H9 (cell line): ENCODE data around the gene KANK2. TPM values are rescaled to one million over a fixed set of nuclear protein-coding genes. Genes with fewer than 3 reads are reported as not detected.
A peak's percentile ranks its signal among the peaks of the same experiment; 100 is the strongest.

Source experiments
- DNase-seq: peaks from one replicate; pipeline ENCODE4 v3.0.0-alpha.2; 2017
- H2AFZ ChIP-seq: one replicate; pipeline ENCODE4 v1.6.1; 2013; ENCODE audit warnings: mild to moderate bottlenecking, low read length, control low read depth, moderate library complexity
- H2AK5ac ChIP-seq: 2 replicates; pipeline ENCODE4 v1.6.1; 2013; ENCODE audit warnings: low read length, control low read depth, mixed read lengths; ENCODE audit not compliant: insufficient read length
- H2BK120ac ChIP-seq: one replicate; pipeline ENCODE4 v1.6.1; 2013; ENCODE audit warnings: low read depth, mild to moderate bottlenecking, low read length, control low read depth, inconsistent platforms; ENCODE audit not compliant: poor library complexity, severe bottlenecking
- H2BK12ac ChIP-seq: 2 replicates; pipeline ENCODE4 v1.6.1; 2013; ENCODE audit warnings: low read length, control low read depth, mixed read lengths, low read depth; ENCODE audit not compliant: insufficient read length
- H2BK15ac ChIP-seq: 2 replicates; pipeline ENCODE4 v1.6.1; 2013; ENCODE audit warnings: low read depth, low read length, control low read depth
- H2BK20ac ChIP-seq: one replicate; pipeline ENCODE4 v1.6.1; 2013; ENCODE audit warnings: low read depth, mild to moderate bottlenecking, low read length, control low read depth, inconsistent platforms; ENCODE audit not compliant: poor library complexity, severe bottlenecking
- H2BK5ac ChIP-seq: 2 replicates; pipeline ENCODE4 v1.6.1; 2013; ENCODE audit warnings: low read length, control low read depth, mixed read lengths; ENCODE audit not compliant: insufficient read length
- H3K14ac ChIP-seq: 2 replicates; pipeline ENCODE4 v1.6.1; 2013; ENCODE audit warnings: low read length, control low read depth; ENCODE audit not compliant: insufficient read depth
- H3K18ac ChIP-seq: 2 replicates; pipeline ENCODE4 v1.6.1; 2013; ENCODE audit warnings: low read depth, mild to moderate bottlenecking, mixed read lengths, low read length, control low read depth; ENCODE audit not compliant: insufficient read length
- H3K23ac ChIP-seq: 2 replicates; pipeline ENCODE4 v1.6.1; 2013; ENCODE audit warnings: low read length, control low read depth, mixed read lengths, low read depth; ENCODE audit not compliant: insufficient read length
- H3K23me2 ChIP-seq: 2 replicates; pipeline ENCODE4 v1.6.1; 2013; ENCODE audit warnings: low read depth, mild to moderate bottlenecking, mixed read lengths, low read length, control low read depth; ENCODE audit not compliant: insufficient read length, poor library complexity, severe bottlenecking
- H3K27ac ChIP-seq: 2 replicates; pipeline ENCODE4 v1.5.1; 2013; ENCODE audit warnings: low read length, control low read depth, mixed read lengths, low read depth; ENCODE audit not compliant: insufficient read length
- H3K27me3 ChIP-seq: 2 replicates; pipeline ENCODE4 v1.6.1; 2013; ENCODE audit warnings: low read length, control low read depth, inconsistent platforms; ENCODE audit not compliant: insufficient read depth
- H3K4ac ChIP-seq: 2 replicates; pipeline ENCODE4 v1.6.1; 2013; ENCODE audit warnings: low read depth, mild to moderate bottlenecking, control low read depth, inconsistent platforms, low read length, moderate library complexity
- H3K4me1 ChIP-seq: 2 replicates; pipeline ENCODE4 v1.6.1; 2013; ENCODE audit warnings: low read length, control low read depth, inconsistent platforms; ENCODE audit not compliant: insufficient read depth
- H3K4me2 ChIP-seq: 2 replicates; pipeline ENCODE4 v1.6.1; 2013; ENCODE audit warnings: low read length, control low read depth, mixed read lengths; ENCODE audit not compliant: insufficient read length, insufficient read depth
- H3K56ac ChIP-seq: 2 replicates; pipeline ENCODE4 v1.6.1; 2013; ENCODE audit warnings: low read depth, mild to moderate bottlenecking, mixed read lengths, low read length, control low read depth; ENCODE audit not compliant: insufficient read length
- H3K79me1 ChIP-seq: 2 replicates; pipeline ENCODE4 v1.6.1; 2013; ENCODE audit warnings: low read depth, mild to moderate bottlenecking, moderate library complexity, low read length, control low read depth, inconsistent platforms; ENCODE audit not compliant: insufficient read depth, poor library complexity, severe bottlenecking
- H3K79me2 ChIP-seq: 2 replicates; pipeline ENCODE4 v1.6.1; 2013; ENCODE audit warnings: low read length, control low read depth, inconsistent platforms; ENCODE audit not compliant: insufficient read depth
- H3K9ac ChIP-seq: 2 replicates; pipeline ENCODE4 v1.6.1; 2013; ENCODE audit warnings: low read length, control low read depth, mixed read lengths; ENCODE audit not compliant: insufficient read length; ENCODE audit errors: extremely low read depth
- H3K9me3 ChIP-seq: one replicate; pipeline ENCODE4 v1.6.1; 2013; ENCODE audit warnings: low read depth, low read length, inconsistent platforms; ENCODE audit not compliant: control insufficient read depth
- H3T11ph ChIP-seq: one replicate; pipeline ENCODE4 v1.6.1; 2013; ENCODE audit warnings: mild to moderate bottlenecking, low read length, control low read depth, inconsistent platforms
- H4K20me1 ChIP-seq: one replicate; pipeline ENCODE4 v1.6.1; 2013; ENCODE audit not compliant: control insufficient read depth, insufficient read length, insufficient read depth
- H4K5ac ChIP-seq: 2 replicates; pipeline ENCODE4 v1.6.1; 2013; ENCODE audit warnings: low read depth, mild to moderate bottlenecking, mixed read lengths, low read length, control low read depth; ENCODE audit not compliant: insufficient read length
- H4K8ac ChIP-seq: replicated peaks from 2 replicates; pipeline ENCODE4 v1.6.1; 2013; ENCODE audit warnings: low read length, control low read depth, mixed read lengths, low read depth; ENCODE audit not compliant: insufficient read length
- H4K91ac ChIP-seq: 2 replicates; pipeline ENCODE4 v1.6.1; 2013; ENCODE audit warnings: low read depth, mild to moderate bottlenecking, moderate library complexity, mixed read lengths, low read length, control low read depth; ENCODE audit not compliant: insufficient read length
- H3K27ac Mint-ChIP-seq, 3 experiments: 2 replicates in 2 of 3; 3 replicates in 1 of 3; pipeline ENCODE4 v1.8.0; 2020 to 2021; ENCODE audit warnings: mixed read lengths in 3 of 3, mild to moderate bottlenecking in 1 of 3, moderate library complexity in 1 of 3
- H3K27me3 Mint-ChIP-seq: 2 replicates; pipeline ENCODE4 v1.8.0; 2021; ENCODE audit warnings: low read depth, mild to moderate bottlenecking, moderate library complexity, mixed read lengths
- H3K36me3 Mint-ChIP-seq, 3 experiments: 2 replicates in 2 of 3; 3 replicates in 1 of 3; pipeline ENCODE4 v1.8.0; 2020 to 2021; ENCODE audit warnings: low read depth in 3 of 3, mixed read lengths in 3 of 3; ENCODE audit not compliant: insufficient read depth in 1 of 3
- H3K4me1 Mint-ChIP-seq, 2 experiments: 2 replicates each; pipeline ENCODE4 v1.8.0; 2020; ENCODE audit warnings: mixed read lengths in 2 of 2
- H3K4me3 Mint-ChIP-seq, 2 experiments: 2 replicates in 1 of 2; 3 replicates in 1 of 2; pipeline ENCODE4 v1.8.0; 2020 to 2021; ENCODE audit warnings: mild to moderate bottlenecking in 2 of 2, mixed read lengths in 2 of 2, moderate library complexity in 1 of 2
- H3K9me3 Mint-ChIP-seq, 2 experiments: 2 replicates in 1 of 2; 3 replicates in 1 of 2; pipeline ENCODE4 v1.8.0; 2020; ENCODE audit warnings: mild to moderate bottlenecking in 2 of 2, mixed read lengths in 2 of 2, moderate library complexity in 1 of 2
- CTCF ChIP-seq: fragments of 200-600 bp; sonication (generic); conservative IDR thresholded peaks from 3 replicates; pipeline ENCODE4 v1.8.0; 2021; ENCODE audit warnings: antibody characterized with exemption, mild to moderate bottlenecking
- WGBS: extraction: QIAGEN DNeasy Blood & Tissue Kit; methylation state at CpG from one replicate; pipeline ENCODE4 v1.1.7; 2013; ENCODE audit warnings: missing lambda C conversion rate, low lambda C conversion rate, mixed read lengths; ENCODE audit not compliant: insufficient read length; ENCODE audit errors: extremely low coverage; 5-methylcytosine and 5-hydroxymethylcytosine counted together
- total RNA-seq: library from RNA; stranded (reverse); gene quantifications from 2 replicates; pipeline ENCODE4 v1.2.1, GENCODE V29; 2021

The KANK2 gene
- total RNA-seq, 1 experiment from 2014 or later = 42.0 TPM

- Histone ChIP-seq H3K4me1 (no peaks in the 10 kb centered on the region; the same call in 1 of the 2 replicates), H4K8ac (no peak overlapping the region), H3K27ac (peak overlapping the region; percentile 63)
These were observed 54.7 kb downstream of the KANK2 start for GRCh38 chr19:11142528-11143171.

More at GRCh38 chr19:11142528-11143171, 54.7 kb downstream of the KANK2 start:
- Histone ChIP-seq H3K23me2 (no peaks in the 10 kb centered on the region), H3K27me3 (no peaks in the 10 kb centered on the region), H2BK5ac (no peak overlapping the region), H3K56ac (no peak overlapping the region), H3K14ac (peak overlapping the region; percentile 45; the same call in 1 of the 2 replicates), H3K23ac (no peak overlapping the region), H2AFZ (no peak overlapping the region), H4K20me1 (no peaks in the 10 kb centered on the region), H3K79me2 (no peaks in the 10 kb centered on the region), H3K4ac (peak overlapping the region; percentile 27; the same call in 1 of the 2 replicates), H2BK12ac (peak overlapping the region; percentile 12), H3K9ac (no peak overlapping the region), H2BK20ac (no peak overlapping the region), H3K18ac (peak overlapping the region; percentile 59), H2BK120ac (no peak overlapping the region), H4K91ac (no peak overlapping the region), H2BK15ac (no peak overlapping the region), H3K9me3 (no peaks in the 10 kb centered on the region), H3T11ph (no peak overlapping the region), H4K5ac (no peak overlapping the region), H2AK5ac (no peak overlapping the region), H3K4me2 (peak overlapping the region; percentile 43), H3K79me1 (no peaks in the 10 kb centered on the region)
- Mint-ChIP-seq H3K27me3 (no peaks in the 10 kb centered on the region; the same call in 1 of the 2 replicates), H3K36me3 (peaks cover 14 to 27% (median 26%) of the 10 kb centered on the region in 3 experiments; a peak in 6 of 7 replicates), H3K9me3 (no peaks in the 10 kb centered on the region), H3K4me3 (no peak overlapping the region; a peak in 1 of 5 replicates), H3K4me1 (peaks cover 22 to 26% of the 10 kb centered on the region in 2 experiments), H3K27ac (no peak overlapping the region)
- TF ChIP-seq CTCF = no peak
- no CpG with 5 or more reads among the region's 22 CpGs for WGBS
- peak; percentile 92 for DNase-seq
